IPS-NIHi7 (cell line): ENCODE results near the gene XPO1.
"Not testable (repeated sequence)": the region's sequence is repeated elsewhere in the genome, so short reads cannot be mapped to it uniquely, and the experiment has no call there.

Source experiments
- DNase-seq: peaks from one replicate; pipeline ENCODE4 v3.0.0; 2012; ENCODE audit warnings: mixed read lengths; ENCODE audit errors: extremely low spot score

XPO1 gene

GRCh38 chr2:61470122-61470951 is 67.8 kb downstream of the XPO1 start:
- DNase-seq, result no peak

- no peak for DNase-seq
Measured at GRCh38 chr2:61469424-61470121, 68.6 kb downstream of the XPO1 start.

- DNase-seq, result not testable (repeated sequence)
Measured at GRCh38 chr2:61468231-61468630, 69.9 kb downstream of the XPO1 start.

GRCh38 chr2:61465045-61465444 is 73.1 kb downstream of the XPO1 start:
- no peak for DNase-seq

- no peak for DNase-seq
Measured at GRCh38 chr2:61463769-61464475, 74.2 kb downstream of the XPO1 start.

GRCh38 chr2:61461404-61461803 is 76.8 kb downstream of the XPO1 start:
- no peak for DNase-seq

GRCh38 chr2:61460163-61460562 is 78.0 kb downstream of the XPO1 start:
- DNase-seq, result no peak

- no peak for DNase-seq
Measured at GRCh38 chr2:61456746-61457420, 81.3 kb downstream of the XPO1 start.

- no peak for DNase-seq
Measured at GRCh38 chr2:61456070-61456745, 81.9 kb downstream of the XPO1 start.

- not testable (repeated sequence) for DNase-seq
Measured at GRCh38 chr2:61454972-61455371, 83.2 kb downstream of the XPO1 start.

- no peak for DNase-seq
Measured at GRCh38 chr2:61454383-61454782, 83.8 kb downstream of the XPO1 start.

- DNase-seq, result no peak
Measured at GRCh38 chr2:61452392-61452791, 85.8 kb downstream of the XPO1 start.

GRCh38 chr2:61451178-61451577 is 87.0 kb downstream of the XPO1 start:
- no peak for DNase-seq

GRCh38 chr2:61450144-61450543 is 88.0 kb downstream of the XPO1 start:
- DNase-seq, result no peak

GRCh38 chr2:61448229-61448628 is 89.9 kb downstream of the XPO1 start:
- no peak for DNase-seq

- not testable (repeated sequence) for DNase-seq
Measured at GRCh38 chr2:61446971-61447370, 91.2 kb downstream of the XPO1 start.

GRCh38 chr2:61443342-61444041 is 94.7 kb downstream of the XPO1 start:
- no peak for DNase-seq

GRCh38 chr2:61439241-61440002 is 98.7 kb downstream of the XPO1 start:
- DNase-seq, result no peak

- no peak for DNase-seq
Measured at GRCh38 chr2:61438670-61439069, 99.5 kb downstream of the XPO1 start.

GRCh38 chr2:61437170-61437569 is 101.0 kb downstream of the XPO1 start:
- no peak for DNase-seq
